Cerebellar cortex (tissue), 1 donor: ENCODE measurements around the gene FOCAD.

Experiments
- DNase-seq: peaks from one replicate; pipeline ENCODE4 v3.0.0-alpha.2; 2015; ENCODE audit warnings: low spot score

FOCAD gene

GRCh38 chr9:20734275-20734674, 50.2 kb downstream of the FOCAD start:
- no peak for DNase-seq

GRCh38 chr9:20740304-20740703, 56.2 kb downstream of the FOCAD start:
- DNase-seq, result no peak

GRCh38 chr9:20740929-20741582, 57.0 kb downstream of the FOCAD start:
- DNase-seq, result no peak

GRCh38 chr9:20742833-20743232, 58.8 kb downstream of the FOCAD start:
- no peak for DNase-seq

- peak; percentile 28 for DNase-seq
Measured at GRCh38 chr9:20744036-20744630, 60.1 kb downstream of the FOCAD start.

- DNase-seq, result no peak
Measured at GRCh38 chr9:20746967-20747366, 62.9 kb downstream of the FOCAD start.

GRCh38 chr9:20749496-20750198, 65.6 kb downstream of the FOCAD start:
- no peak for DNase-seq

GRCh38 chr9:20753761-20754160, 69.7 kb downstream of the FOCAD start:
- DNase-seq, result no peak

GRCh38 chr9:20754556-20754955, 70.5 kb downstream of the FOCAD start:
- DNase-seq, result no peak

- DNase-seq, result no peak
Measured at GRCh38 chr9:20760246-20760891, 76.3 kb downstream of the FOCAD start.

- DNase-seq, result no peak
Measured at GRCh38 chr9:20770947-20771346, 86.9 kb downstream of the FOCAD start.

GRCh38 chr9:20771729-20772128, 87.7 kb downstream of the FOCAD start:
- DNase-seq, result no peak

- DNase-seq, result no peak
Measured at GRCh38 chr9:20775683-20776082, 91.6 kb downstream of the FOCAD start.

- no peak for DNase-seq
Measured at GRCh38 chr9:20781092-20781491, 97.0 kb downstream of the FOCAD start.

GRCh38 chr9:20782289-20782688, 98.2 kb downstream of the FOCAD start:
- no peak for DNase-seq

GRCh38 chr9:20783057-20784038, 99.3 kb downstream of the FOCAD start:
- DNase-seq, result no peak

- DNase-seq, result no peak
Measured at GRCh38 chr9:20784196-20784595, 100.1 kb downstream of the FOCAD start.

- peak; percentile 41 for DNase-seq
Measured at GRCh38 chr9:20786807-20787206, 102.7 kb downstream of the FOCAD start.

- peak; percentile 84 for DNase-seq
Measured at GRCh38 chr9:20788526-20789451, 104.7 kb downstream of the FOCAD start.

GRCh38 chr9:20790721-20791120, 106.7 kb downstream of the FOCAD start:
- DNase-seq, result no peak

GRCh38 chr9:20791682-20792081, 107.6 kb downstream of the FOCAD start:
- DNase-seq, result no peak
